Colon (tissue), 2 donors: ENCODE data around the gene COQ4.
"Not testable (repeated sequence)": the region's sequence is repeated elsewhere in the genome, so short reads cannot be mapped to it uniquely, and the experiment has no call there.

ENCODE experiments used
- FAIRE-seq: peaks from 2 replicates; lab custom pipeline; 2012; peaks lifted over from hg19 to GRCh38; lab: Jason Lieb, UNC
- donor health status: control.
- donor health status: control.

COQ4 gene

DNA sequence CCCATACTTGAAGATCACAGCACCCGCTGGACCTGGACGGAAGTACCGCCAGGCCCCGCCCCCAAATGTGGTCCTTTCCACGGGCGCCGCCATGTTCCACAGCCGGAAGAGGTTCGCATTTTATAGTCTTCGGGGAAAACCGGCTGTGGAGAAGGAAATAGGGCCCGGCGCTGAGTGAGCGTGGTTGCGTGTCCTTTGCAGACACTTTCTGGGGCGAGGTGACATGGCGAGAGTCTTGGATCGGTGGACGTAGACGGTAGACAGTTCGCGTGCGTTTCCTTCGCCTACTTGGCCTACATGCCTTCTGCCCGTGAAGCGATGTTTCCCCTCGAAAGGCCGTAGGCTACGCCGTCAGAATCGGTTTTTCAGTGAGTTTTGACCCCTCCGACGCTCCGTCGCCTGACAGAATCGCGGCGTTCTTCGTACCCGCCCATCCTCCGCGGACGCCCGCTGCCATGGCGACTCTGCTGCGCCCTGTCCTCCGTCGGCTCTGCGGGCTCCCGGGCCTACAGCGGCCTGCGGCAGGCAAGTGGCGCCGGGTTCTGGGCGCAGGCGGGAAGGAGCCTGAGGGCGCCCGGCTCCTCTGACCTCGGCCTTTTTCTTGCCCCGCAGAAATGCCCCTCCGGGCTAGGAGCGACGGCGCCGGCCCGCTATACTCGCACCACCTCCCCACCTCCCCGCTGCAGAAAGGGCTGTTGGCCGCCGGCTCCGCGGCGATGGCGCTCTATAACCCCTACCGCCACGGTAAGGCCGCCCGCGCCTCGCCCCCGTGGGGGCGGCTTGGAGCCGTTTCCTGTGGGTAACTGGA lies at the start of gene COQ4, which contains the start of gene TRUB2:
Gene COQ4 (plus strand): TSS at position 436 of the 808 bp plus-strand sequence. CDS start 20 bp downstream, at position 456.
Gene TRUB2 (minus strand): TSS at position 44 of the 808 bp plus-strand sequence. CDS start 39 bp downstream, at position 5.
- FAIRE-seq = no peak

DNA sequence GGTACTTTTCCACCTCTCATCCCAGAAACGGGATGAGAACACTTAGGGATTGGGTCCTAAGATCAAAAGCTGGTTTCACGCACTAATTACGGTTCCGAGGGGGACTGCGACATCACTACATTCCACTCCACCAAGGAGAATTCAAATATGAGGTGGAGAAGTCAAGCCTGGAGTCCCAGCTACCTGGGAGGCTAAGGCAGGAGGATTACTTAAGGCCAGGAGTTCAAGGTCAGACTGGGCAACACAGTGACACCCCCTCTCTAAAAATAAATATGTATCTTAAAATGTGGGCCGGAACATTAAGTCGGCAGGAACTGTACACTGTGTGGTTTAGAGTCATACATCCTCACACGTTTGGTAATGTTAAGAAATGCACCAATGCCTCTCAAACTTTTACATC lies 48.4 kb upstream of the COQ4 start:
- no peak for FAIRE-seq

DNA sequence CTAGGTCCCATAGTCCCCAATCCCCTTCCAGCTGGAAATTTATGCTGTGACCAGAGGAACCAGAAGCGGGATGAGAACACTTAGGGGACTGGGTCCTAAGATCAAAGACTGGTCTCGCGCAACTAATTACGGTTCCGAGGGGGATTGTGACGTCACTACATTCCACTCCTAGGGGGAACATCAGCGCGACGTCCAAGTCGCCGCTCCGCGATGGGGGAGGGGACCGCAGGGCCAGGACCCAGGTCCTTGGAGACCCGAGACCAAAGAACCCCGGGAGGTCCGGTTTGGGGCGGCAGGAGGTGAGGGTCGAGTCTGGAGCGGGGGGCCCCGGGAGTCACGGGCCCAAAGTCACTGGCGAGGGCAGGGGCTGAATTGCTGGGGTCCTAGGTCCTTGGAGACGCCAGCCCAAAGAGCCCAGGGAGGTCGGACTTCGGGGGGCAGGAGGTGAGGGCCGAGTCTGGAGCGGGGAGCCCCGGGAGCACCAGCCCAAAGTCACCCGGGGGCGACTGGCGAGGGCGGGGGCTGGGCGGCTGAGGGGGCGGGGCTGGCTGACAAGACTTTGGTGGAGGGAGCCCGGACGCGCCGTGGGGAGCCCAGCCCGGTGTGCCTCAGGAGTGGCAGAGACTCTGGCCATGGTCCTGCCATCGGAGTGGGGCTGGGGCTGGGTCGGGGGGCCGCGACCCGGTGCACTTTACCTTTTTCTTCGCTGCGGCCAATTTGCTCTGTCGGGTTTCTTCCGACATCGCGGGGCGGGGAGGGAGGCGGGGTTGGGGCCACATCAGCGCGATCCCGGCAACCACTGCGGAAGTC lies 47.2 kb upstream of the COQ4 start, which contains the start of gene GOLGA2:
Gene GOLGA2 (minus strand): TSS at position 810 of the 810 bp plus-strand sequence. CDS start 31 bp downstream, at position 779.
- no peak for FAIRE-seq

DNA sequence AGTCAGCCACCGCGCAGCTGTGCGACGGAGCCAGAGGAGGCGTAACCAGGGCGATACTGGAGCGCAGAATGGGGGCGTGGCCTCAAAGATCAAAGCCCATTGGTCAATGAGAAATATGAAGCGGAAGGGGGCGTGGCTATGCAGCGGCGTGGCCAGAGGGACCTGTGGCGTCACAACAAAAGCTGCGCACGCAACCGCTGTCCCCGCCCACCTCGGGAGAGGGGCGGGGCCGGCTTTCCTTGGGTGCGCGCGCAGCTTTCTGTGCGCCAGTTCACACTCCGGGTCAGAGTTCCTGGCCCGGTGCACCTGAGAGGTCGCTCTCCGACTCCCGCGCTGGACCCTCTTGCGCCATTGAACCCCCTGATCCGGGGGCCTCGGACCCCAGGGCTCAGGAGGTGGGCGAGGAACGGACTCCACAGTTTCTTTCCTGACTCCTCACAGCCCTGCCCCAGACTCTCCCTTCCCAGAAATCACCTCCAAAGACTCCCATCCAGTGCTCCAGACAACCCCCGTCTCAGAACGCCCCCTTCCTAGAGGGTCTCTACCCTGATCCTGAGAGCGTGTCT lies 46.5 kb upstream of the COQ4 start, which contains the start of gene SWI5:
Gene SWI5 (plus strand): TSS at position 269 of the 566 bp plus-strand sequence.
- no peak for FAIRE-seq

DNA sequence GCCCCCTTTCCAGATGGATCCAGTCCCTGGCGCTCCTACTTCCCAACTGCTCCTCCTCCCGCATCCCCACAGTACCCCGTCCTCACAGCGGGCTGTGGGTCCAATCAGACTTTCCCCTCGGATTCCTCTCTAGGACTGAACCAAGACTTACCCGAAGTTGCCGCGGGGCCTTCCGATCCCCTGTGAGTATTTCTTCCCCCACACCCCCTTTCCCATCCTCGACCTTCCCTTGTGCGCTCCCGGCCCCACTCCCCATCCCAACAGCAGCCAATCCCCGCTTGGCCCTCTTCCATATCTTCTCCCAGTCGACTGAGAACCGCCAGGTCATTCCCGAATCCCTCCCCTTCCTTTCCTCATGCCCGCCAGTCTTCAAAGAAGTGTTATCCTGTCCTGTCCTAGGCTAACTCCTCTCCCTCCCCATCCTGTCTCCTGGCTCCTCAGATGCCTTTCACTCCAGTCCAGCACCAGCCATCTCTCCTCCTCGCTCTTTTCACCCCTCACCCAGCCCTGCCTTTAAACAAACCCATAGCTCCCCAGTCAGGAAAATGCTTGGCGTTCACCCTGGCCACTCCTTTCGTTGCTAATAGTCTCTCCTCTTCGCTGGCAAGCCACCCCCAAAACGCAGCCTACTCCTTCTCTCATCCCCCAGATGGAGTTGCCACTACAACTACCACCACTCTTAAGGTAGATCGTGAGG lies 45.9 kb upstream of the COQ4 start:
- FAIRE-seq = no peak

DNA sequence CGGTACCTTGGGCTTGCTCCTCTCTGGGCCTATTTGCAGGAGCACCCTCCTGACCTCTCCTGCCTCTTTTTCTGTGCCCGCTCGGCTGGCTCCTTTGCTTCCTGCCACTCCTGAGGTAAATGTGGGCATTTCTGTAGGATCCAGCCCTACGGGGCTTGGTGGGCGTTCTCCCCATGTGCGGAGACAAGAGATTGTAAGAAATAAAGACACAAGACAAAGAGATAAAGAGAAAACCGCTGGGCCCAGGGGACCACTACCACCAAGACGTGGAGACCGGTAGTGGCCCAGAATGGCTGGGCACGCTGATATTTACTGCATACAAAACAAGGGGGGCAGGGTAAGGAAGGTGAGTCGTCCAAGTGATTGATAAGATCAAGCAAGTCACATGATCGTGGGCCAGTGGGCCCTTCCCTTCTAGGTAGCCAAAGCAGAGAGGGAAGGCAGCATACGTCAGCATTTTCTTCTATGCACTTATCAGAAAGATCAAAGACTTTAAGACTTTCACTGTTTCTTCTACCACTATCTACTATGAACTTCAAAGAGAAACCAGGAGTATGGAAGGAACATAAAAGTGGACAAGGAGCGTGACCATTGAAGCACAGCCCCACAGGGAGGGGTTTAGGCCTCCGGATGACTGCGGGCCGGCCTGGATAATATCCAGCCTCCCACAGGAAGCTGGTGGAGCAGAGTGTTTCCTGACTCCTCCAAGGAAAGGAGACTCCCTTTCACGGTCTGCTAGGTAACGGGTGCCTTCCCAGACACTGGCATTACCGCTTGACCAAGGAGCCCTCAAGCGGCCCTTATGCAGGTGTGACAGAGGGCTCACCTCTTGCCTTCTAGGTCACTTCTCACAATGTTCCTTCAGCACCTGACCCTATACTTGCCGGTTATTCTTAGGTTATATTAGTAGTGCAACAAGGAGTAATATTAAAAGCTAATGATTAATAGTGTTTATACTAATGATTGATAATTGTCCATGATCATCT lies 43.3 kb upstream of the COQ4 start:
- FAIRE-seq = not testable (repeated sequence)

DNA sequence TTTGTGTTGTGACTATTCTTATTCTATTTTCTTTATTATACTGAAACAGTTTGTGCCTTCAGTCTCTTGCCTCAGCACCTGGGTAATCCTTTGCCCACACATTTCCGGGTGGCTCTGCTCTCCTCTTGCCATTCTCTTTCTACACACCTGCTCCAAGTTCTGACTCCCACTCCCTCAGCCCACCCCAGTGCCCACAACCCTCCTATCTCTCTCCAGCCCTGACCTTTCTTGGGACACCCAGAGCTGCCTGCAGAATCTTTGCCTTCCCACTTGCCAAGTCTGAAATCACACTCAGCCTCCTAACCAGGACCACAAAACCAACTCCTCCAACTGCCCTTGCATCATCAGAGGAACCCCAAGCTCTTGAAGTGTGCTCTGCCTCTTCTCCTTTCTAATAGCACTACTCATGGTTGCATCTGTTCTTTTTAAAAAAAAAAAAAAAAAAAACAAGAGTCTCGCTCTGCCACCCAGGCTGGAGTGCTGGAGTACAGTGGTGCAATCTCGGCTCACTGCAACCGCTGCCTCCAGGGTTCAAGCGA lies 42.5 kb upstream of the COQ4 start:
- FAIRE-seq = no peak

DNA sequence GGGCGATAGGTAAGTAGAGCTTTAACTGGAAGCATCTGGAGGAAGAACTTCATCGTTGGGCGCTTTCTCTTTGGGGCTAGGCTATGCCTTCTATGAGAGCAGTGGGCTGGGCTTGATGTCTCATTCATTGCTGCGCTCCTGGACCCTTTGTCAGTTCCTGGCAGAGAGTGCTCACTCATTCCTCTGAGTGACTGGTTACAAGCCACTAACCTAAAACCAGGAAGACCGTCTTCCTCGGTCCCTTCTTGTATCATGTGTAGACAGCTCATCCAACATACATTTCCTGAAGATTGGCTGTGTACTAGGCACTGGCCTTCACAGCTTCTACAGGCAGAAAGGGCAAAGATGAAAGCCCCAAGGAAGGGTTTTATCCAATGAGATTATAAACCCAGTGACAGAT lies 40.1 kb upstream of the COQ4 start:
- FAIRE-seq = no peak

DNA sequence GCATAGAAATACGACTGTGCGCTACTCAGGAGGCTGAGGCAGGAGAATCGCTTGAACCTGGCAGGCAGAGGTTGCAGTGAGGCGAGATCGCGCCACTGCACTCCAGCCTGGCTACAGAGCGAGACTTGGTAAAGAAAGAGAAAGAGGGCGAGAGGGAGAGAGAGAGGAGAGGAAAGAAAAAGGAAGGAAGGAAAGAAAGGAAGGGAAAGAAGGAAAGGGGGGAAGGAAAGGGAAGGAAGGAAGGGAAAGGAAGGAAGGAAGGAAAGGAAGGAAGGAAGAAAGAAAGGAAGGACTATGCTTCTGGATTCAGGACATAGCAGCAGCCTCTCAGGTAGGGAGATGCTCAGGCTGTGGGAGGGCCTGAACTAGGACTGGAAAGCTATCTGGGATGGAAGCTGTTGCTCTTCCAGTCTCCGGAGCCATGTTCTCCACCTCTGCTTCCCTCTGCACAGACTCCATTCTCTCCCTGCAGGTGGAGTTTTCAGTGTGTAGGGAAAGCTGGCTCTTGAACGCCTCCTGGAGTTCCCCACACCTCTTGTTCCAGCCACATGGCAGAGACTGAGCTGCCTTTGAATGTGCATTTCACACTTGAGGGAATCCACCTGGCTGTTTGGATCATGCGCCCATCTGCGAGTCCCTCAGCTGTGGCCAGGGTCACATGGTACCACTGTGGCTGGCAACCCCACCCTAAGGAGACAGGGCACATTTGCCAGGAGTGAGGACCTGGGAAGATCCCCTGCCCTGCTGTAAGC lies 37.4 kb upstream of the COQ4 start:
- no peak for FAIRE-seq

DNA sequence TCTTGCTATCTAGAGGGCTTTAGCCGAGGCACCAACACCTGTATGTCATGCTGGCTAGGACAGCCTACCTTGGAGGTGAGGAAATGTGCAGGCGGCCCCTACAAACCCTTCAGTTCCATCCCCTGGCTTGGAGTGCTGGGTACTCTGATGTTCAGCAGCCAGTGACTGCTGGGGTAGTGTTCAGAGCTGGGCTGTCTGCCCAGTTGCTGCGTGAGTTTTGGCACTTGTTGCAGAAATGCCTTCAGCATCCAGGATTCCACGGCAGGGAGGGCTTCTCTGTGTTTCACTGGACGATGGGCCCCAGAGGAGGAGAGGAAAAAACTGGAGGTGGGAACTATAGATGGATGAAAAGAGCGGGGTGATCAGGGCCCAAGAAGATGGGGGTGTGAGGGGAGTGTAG lies 36.2 kb upstream of the COQ4 start:
- no peak for FAIRE-seq

DNA sequence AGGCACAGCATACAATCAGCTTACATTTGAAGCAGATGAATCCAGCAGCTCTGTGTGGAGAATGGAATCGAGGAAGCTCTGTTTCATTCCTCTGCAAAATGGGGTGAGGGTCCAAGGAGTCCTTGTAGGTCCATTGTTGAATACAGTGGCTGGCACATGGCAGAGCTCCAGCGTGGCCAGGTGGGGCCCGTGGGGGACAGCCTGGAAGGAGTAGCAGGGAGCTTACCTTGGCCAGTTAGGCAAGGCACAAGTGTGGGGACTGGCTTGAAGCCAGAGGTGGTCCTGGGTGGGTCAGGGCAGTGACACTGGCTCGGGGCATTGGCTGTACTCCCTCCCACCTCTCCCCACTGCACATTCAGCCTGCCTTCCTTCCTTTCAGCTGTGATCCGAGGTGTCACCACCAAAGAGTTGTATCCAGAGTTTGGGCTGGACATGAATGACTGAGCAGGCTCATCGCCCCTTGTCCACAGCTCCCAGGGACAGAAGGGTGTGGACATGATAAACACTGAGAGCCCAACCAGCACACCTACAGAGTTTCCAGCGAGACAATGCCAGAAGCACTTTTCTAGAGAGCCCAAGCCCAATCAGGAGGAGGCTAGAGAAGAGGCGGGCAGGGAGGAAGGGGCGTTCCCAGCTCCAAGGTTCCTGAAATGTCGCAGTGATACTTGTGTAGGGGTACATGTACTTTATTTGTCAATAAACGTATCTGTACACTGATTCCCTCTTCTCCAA lies 34.2 kb upstream of the COQ4 start:
- FAIRE-seq = no peak

DNA sequence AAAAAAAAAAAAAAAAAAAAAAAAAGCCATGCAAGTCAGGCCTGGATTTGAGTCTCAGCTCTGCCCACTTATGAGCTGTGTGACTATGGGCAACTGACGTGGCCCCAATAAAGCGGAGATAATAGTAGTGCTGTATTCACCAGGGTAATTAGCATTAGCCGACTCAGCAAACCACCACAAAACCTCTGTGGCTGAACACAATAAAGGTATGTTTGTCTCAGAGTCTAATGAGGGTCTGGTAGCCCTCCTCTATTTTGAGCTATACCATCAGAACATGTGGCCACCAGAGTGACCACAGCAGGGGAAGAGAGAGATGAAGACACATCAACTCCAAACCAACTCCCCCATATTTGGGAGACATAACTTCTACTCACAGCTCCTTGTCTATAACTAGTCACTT lies 30.6 kb upstream of the COQ4 start:
- FAIRE-seq = no peak

DNA sequence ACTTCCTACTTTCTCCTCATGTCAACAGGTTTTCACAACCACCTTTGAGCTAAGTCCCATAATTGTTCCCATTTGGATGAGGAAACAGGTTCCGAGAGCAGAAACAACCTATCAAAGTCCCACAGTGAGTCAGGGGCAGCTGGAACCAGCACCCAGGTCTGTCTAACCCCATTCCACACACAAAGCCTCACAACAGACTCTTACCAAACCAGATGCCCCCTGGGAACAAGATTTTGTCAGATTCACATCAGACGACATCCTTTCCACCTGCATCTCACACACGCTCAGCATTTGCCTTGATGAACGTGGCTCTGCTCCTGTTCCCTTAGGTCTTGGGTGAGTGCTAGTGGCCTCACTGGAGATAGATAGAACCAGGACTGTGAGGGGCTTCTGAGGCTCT lies 29.5 kb upstream of the COQ4 start:
- no peak for FAIRE-seq

DNA sequence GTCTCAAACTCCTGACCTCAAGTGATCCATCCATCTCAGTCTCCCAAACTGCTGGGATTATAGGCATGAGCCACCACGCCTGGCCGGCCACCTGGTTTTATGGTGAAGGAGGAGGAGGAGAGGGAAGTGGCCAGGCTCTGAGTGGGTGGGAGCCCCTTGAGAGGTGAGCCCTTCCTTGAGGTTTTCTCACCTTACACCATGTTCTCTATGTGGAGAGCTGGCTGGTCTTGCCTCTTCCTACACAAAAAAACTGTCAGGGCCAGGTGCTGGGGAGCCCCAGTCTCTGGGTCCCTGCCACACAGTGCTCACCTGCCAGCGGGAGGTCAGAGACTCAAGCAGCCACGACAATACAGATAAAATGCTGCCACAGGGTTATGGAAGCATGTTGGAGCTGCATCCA lies 28.5 kb upstream of the COQ4 start:
- no peak for FAIRE-seq

DNA sequence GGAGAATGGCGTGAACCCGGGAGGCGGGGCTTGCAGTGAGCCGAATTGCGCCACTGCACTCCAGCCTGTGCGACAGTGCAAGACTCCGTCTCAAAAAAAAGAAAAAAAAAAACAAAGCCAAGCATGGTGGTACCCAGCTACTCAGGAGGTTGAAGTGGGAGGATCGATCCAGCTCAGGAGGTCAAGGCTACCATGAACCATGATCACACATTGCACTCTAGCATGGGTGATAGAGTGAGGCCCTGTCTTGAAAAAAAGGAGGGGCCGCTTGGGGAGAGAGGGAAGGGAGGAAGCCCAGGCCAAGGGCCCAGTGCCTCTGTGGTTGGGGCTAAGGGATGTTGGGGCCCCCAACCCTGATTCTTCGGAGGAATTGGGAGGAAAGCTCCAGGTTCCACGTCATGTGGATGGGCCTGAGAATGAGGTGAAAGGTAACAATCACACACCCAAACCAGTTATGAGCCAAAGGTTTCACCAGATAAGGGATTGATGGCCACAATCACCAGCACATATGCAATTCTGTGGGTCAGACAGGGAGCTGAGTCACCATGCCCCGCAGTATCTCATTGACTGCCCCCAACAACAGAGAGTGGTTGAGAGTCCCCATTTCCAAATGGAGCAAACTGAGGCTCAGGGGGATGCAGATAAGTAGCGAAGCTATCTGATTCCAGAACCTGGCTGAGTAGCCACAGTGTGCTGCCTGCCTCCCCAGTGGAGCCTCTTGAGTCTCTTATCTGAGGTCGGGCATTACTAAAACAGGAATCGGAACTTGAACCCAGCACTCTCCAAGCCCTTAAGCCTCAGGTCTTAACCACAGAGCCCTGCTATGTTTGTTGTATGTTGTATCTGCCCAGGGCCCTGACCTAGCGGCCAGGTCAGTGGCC lies 26.1 kb upstream of the COQ4 start:
- no peak for FAIRE-seq

DNA sequence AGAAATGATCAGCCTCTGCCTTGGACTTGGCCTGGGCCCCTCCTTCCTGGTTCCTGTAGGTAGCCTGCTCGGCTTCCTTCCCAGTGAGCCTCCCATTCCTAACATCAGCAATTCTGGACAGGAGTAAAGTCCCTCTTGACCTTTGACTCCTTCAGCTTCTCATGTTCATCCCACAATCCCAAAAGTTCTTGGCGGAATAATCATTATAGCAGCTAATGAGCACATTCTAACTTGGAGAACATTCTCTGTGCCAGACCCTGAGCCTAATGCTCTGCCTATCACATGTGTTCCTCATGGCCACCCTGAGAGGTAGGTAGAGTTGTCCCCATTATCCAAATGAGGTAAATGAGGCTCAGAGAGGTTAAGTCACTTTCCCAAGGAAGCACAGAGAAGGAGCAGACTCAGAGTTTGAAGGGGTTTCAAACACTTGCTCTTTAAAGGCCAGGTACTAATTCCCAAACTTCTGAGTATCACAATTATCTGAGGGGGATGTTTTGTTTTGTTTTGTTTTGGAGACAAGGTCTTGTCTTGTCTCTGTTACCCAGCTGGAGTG lies 25.3 kb upstream of the COQ4 start:
- FAIRE-seq = no peak
